GM19240 (cell line): Measurements from ENCODE around the gene PFKL.

Experiments
- DNase-seq: peaks from one replicate; pipeline ENCODE4 v3.0.0; 2011; ENCODE audit warnings: low spot score; ENCODE audit not compliant: insufficient read length

PFKL gene

DNA sequence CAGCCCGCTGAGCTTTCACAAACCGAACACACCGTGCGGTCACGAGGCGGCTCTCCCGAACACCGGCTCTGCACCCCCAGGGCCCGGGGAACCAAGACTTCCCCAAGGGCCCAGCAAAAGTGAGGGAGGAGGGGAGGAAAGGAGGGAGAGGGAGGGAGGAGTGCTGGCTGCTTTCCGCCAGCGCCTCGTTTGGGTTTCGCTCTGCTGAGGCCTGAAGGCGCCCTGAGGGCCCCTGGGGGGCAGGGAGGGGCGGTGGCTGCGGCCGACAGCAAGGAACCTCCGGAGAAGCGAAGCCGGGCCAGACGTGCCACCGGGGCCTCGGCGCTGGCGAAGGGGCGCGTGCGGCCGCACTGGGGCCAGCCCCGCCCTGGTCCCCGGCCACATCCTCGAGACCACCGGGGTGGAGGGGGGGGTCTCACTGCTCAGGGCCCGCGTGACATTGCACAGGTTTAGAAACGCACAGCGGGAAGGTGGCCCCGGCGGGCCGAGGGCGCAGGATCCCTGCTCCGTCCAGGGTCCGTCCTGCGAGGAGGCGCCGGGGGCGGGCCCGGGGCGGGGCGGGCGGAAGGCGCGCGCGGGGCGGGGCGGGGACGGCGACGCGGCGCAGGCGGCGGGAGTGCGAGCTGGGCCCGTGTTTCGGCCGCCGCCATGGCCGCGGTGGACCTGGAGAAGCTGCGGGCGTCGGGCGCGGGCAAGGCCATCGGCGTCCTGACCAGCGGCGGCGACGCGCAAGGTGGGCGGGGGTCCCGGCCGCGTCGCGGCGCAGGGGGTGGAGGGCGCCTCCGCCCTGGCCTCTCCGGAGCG, at the start of gene PFKL:
Gene PFKL (plus strand): TSS at position 596 of the 804 bp plus-strand sequence. CDS start 53 bp downstream, at position 649.
- DNase-seq, result peak; percentile 97

DNA sequence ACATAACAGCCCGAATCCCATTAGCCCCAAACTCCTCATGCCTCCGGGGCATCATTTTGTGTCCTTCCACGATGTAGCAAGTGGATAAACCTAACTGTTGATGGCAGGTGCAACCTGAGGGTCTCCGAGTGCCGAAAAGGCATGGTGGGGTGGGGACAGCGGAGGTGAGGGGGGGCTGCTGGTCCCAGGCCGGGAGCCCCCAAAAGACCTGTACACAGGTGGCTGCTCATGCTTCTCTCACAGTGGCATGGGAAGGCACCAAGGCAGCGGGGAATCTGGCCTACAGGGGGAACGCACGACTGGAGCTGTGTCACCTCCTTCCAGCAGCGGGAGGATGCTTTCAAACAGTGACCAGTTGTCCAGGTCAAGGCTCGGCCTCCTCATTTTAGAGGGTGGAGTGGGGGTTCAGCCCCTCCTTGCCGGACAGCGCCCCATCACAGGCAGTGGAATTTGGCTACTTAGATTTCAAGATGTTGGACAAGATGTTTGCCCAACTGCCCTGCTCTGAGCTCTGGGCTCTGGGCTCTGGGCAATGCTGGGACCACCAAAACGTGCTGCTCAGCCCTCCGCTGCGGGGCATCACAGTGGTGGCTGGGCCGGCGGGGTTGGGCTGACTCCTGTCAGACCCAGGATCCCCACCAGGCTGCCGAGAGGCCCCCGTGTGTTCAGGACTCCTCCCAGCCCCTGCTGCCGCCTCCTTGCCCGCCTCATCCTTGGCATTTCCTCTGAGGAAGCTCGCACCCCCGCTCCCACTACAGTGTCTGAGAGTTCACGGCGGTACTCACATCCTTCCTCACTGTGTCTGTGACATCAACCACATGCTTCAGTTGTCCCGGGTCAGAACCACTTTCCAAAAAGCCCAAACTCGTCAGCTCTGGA, 45.8 kb upstream of the PFKL start:
- peak; percentile 2 for DNase-seq

- peak; percentile 0 for DNase-seq
Measured at GRCh38 chr21:44255511-44255981, 44.3 kb upstream of the PFKL start.

GRCh38 chr21:44258056-44258725, 41.7 kb upstream of the PFKL start:
- no peak for DNase-seq

- no peak for DNase-seq
Measured at GRCh38 chr21:44259082-44259705, 40.7 kb upstream of the PFKL start.

DNA sequence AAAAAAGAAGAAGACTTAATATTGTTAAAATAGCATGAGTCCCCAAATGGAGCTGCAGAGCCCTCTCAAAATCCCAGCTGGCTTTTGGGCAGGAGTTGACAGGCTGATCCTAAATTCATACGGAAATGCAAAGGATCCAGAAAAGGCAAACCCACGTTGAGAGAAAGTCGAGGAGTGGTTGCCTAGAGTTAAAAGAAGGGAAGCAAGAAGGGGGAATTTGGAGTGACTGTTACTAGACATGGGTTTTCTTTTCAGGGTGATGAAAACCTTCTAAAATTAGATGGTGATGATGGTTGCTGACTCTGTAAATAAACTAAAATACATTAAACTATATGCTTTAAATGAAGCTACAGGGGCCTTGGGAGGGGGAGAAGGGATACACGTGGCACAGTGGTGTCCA, 39.8 kb upstream of the PFKL start:
- no peak for DNase-seq

DNA sequence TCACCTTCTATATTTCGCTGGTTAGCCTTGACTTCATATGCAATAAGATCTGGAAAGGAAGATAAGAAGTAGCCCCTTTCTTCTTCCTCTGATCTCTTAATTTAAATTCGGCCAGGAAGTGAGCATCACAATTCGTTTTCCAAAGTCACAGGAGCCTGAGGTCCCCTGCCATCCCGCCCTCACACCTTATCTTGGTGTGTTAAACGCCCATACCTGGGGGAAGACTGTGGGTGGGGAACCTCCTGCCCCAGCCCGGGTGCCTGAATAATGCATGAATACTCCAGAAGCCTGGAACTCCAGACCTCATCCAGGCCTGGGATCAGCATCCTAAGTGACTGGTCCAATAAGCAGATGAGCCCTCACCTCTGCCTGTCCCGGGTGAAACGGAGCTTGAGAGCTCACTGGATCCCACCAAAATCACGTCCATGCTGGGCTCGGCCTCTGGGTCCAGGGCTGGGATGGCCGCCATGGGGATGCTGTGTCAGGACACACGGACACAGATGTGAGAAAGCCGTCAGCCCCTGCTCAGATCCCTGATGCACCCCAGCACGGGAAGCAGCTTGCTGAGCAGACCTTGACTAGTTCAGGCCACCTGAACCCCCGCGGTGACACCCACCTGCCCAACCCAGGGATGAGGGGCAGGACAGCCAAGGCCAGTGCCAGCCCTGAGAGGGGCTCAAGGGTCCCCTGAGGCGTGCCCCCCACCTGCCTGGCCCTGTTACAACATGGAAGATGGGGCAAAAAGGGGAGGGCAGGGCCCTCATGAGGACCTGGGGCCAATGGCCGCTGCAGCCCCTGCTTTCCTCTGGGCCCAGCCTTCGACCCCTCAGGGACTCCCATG, 38.8 kb upstream of the PFKL start:
- DNase-seq, result no peak

DNA sequence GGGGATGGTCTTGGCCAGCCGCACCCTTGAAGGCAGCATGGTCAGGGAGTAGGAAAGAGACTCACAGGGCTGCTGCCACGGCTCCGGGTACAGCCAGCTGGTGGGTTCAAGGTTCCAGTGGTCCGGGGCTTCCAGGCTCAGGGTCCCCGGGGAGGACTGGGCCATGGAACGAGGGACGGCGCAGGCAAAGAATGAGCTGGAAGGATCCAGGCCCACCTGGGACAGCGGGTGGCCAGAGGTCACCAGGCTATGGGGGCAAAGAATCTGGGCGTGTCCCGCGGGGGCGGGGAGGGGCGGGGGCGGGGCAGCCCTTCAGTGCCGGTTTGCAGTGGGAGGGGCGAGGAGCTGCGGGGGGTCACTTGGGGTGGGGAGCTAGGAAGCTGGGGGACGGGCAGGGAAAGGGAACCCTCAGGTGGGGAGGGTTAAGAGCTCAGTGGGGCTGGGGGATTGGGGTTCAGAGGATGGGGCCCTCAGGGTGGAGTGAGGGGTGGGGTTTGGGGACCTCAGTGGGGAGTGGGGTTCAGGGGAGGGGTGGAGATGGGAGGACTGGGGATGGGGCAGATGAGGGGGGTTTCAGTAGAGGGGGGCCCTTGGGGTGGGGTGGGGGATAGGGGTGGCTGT, 38.1 kb upstream of the PFKL start, which contains the start of gene DNMT3L:
Gene DNMT3L (minus strand): TSS at position 223 of the 621 bp plus-strand sequence. CDS start 638 bp downstream, outside the sequence.
- no peak for DNase-seq

DNA sequence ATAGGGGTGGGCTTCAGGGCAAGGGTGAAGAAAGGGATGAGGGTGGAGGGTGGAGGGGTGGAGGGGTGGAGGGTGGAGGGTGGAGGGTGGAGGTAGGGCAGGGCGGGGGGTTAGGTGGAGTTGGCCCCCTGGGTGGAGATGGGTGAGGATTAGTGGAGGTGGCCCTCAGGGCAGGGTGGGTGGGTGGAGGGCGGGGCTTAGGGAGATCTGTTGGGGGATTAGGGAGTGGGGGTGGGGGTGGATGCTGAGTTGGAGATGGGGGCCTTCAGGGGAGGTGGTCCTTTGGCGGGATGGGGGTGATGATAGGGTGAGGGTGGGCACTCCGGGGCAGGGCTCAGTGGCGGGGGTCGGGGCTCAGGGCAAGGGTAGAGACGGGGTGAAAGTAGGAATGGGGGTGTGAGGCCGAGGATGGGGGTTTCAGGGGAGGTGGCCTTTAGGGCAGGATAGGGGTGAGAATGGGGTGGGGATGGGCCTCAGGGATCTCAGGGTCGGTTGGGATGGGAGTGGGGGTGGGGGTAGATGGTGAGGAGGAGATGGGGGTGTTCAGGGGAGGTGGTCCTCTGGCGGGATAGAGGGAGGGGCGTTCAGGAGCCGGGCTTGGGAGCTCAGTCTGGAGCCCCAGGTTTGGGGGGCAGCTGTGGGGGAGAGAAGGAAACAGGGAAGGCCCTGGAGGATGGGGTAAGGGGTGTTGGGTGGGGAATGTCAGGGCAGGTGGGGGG, 37.4 kb upstream of the PFKL start:
- DNase-seq, result no peak

- no peak for DNase-seq
Measured at GRCh38 chr21:44263221-44263760, 36.6 kb upstream of the PFKL start.

- no peak for DNase-seq
Measured at GRCh38 chr21:44263768-44264167, 36.1 kb upstream of the PFKL start.

- DNase-seq, result no peak
Measured at GRCh38 chr21:44265734-44266270, 34.1 kb upstream of the PFKL start.

DNA sequence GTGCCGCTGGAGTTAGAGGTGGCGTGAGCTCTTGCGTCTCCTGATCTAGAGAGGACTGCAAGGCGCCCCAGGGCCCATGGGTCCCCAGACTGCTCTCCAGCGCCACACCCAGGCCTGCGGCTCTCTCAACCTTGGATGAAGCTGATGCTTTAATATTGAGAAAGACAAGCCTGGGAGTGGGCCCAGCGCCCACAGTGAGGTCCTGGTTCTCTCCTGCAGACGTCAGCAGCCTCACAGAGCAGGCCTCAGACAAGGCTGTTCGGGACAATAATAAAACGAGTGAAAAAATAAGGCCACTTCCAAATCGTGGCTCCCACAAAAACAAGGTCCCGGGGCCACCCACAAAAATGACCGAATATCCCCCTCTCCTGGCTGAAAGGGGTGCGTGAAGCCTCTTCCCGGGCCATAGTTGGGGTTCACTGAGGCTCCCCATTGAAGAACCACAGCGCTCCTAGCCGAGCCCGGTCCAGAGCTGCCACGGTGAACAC, 32.2 kb upstream of the PFKL start:
- DNase-seq, result no peak

DNA sequence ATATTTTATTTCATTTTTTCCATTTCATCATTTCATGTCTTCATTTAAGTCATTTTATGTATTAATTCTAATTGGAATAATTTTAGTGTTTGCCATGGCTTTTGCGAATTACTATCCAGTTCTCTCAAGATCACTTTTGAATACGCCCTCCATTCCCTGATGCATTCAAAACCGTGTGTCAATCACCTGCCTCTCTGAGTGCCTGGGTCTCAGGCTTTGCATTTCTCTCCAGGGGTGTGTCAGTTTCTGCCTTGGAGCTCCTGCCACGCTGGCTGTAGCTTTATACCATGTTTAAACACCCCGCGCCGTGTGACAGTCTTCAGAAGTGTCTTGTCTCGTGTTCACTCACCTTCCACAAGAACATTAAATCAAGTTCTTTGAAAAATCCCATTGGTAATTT, 30.8 kb upstream of the PFKL start:
- no peak for DNase-seq

- no peak for DNase-seq
Measured at GRCh38 chr21:44271558-44272283, 28.1 kb upstream of the PFKL start.

DNA sequence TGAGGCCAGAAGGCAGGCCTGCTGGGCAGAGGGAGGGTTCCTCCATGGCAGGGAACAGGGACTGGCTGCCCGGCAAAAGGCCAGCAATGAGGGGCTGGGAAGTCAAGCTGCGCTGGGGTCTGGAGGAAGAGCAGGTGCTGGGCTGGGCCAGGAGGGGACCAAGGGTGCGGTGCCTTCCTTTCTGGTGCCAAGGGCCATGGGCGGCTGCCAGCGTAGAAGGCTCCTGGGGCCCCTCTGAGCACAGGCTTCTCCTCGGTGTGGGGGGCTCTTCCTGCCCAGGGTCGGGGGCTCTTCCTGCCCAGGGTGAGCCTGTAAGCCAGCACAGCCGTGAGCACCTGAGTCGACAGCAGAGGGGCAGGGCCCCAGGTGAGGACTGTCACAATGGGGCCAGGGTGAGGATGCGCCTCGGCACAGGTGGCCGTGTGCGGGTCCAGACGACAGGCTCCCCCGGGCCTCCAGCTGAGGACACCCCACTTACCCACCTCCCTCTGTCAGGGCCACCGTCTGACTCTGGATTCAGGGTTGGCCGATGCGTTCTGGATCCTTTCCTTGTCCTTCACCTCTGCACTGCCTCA, 27.5 kb upstream of the PFKL start:
- no peak for DNase-seq

GRCh38 chr21:44273046-44273445, 26.8 kb upstream of the PFKL start:
- no peak for DNase-seq
